GM12878 (cell line): Measurements from ENCODE around the gene DPYSL4. TPM values are rescaled to one million over a fixed set of nuclear protein-coding genes. Genes with fewer than 3 reads are reported as not detected.

Experiments used
- ATAC-seq: fragments of 200-7000 bp; cut with Tn5 transposase; 3 replicates; pipeline ENCODE4 v1.9.1; 2020; ENCODE audit warnings: mild to moderate bottlenecking, moderate library complexity
- BruUV-seq: library from RNA; stranded (reverse); fragments of 400-500 nt; replicated peaks from 2 replicates; lab custom pipeline; 2021; lab: Mats Ljungman, UMichigan
- CTCF ChIA-PET: fragments of 300-600 bp; sonication (Branson Sonifier 250); formaldehyde crosslinking; extraction: SDS; loops from one replicate; lab custom pipeline; 2021; ENCODE audit warnings: inconsistent platforms; lab: Yijun Ruan, JAX
- POLR2A ChIA-PET: fragments of 350-600 bp; formaldehyde crosslinking; extraction: SDS; loops from one replicate; lab custom pipeline; 2021; ENCODE audit warnings: inconsistent platforms; lab: Charles Lee
- RAD21 ChIA-PET: fragments of 300-600 bp; sonication (Branson Sonifier 250); formaldehyde crosslinking; loops from one replicate; lab custom pipeline; 2023; ENCODE audit warnings: antibody characterized with exemption; ENCODE audit not compliant: unreplicated experiment; lab: Charles Lee
- SMC1A ChIA-PET: fragments of 300-600 bp; sonication (Branson Sonifier 250); formaldehyde crosslinking; loops from one replicate; lab custom pipeline; 2023; ENCODE audit not compliant: unreplicated experiment, uncharacterized antibody; lab: Charles Lee
- DNase-seq: peaks from one replicate; pipeline ENCODE4 v3.0.0-alpha.2; 2011; ENCODE audit warnings: low read depth, low spot score
- FAIRE-seq: peaks from 3 replicates; lab custom pipeline; 2011; peaks lifted over from hg19 to GRCh38; lab: Jason Lieb, UNC
- H2AFZ ChIP-seq: 2 replicates; pipeline ENCODE4 v1.6.0; 2011; ENCODE audit warnings: low read depth, low read length, control low read depth; ENCODE audit not compliant: control insufficient read depth
- H3K27ac ChIP-seq: 2 replicates; pipeline ENCODE4 v1.5.1; 2011; ENCODE audit warnings: control low read depth; ENCODE audit not compliant: control insufficient read depth, insufficient read depth
- H3K27me3 ChIP-seq, 2 experiments: replicated peaks in 1 of 2; 2 replicates each; pipeline versions ENCODE4 v1.6.0 to v1.6.1; 2011; ENCODE audit warnings: low read length in 1 of 2; ENCODE audit not compliant: control insufficient read depth in 2 of 2, insufficient read depth in 2 of 2
- H3K36me3 ChIP-seq, 2 experiments: 2 replicates each; pipeline ENCODE4 v1.5.1; 2011; ENCODE audit warnings: low read length in 1 of 2; ENCODE audit not compliant: control insufficient read depth in 2 of 2, insufficient read depth in 2 of 2
- H3K4me1 ChIP-seq: 2 replicates; pipeline ENCODE4 v1.6.1; 2011; ENCODE audit warnings: mild to moderate bottlenecking, low read length, moderate library complexity, mixed read lengths; ENCODE audit not compliant: control insufficient read depth, insufficient read depth
- H3K4me2 ChIP-seq: 2 replicates; pipeline ENCODE4 v1.6.0; 2011; ENCODE audit warnings: control low read depth; ENCODE audit not compliant: control insufficient read depth, insufficient read depth
- H3K4me3 ChIP-seq: fragments of 200-600 bp; sonication (generic); 2 replicates; pipeline ENCODE4 v1.5.1; 2016
- H3K79me2 ChIP-seq: 2 replicates; pipeline ENCODE4 v1.6.0; 2011; ENCODE audit warnings: low read length; ENCODE audit not compliant: control insufficient read depth, insufficient read depth
- H3K9ac ChIP-seq: 2 replicates; pipeline ENCODE4 v1.8.0; 2011; ENCODE audit warnings: low read length, control low read depth, mixed read lengths; ENCODE audit not compliant: control insufficient read depth, insufficient read depth
- H3K9me3 ChIP-seq: replicated peaks from 3 replicates; pipeline ENCODE4 v1.5.1; 2011; ENCODE audit warnings: mild to moderate bottlenecking, low read length; ENCODE audit not compliant: control insufficient read depth, insufficient read depth
- H4K20me1 ChIP-seq: 2 replicates; pipeline ENCODE4 v1.6.0; 2011; ENCODE audit not compliant: control insufficient read depth, insufficient read depth
- BHLHE40 ChIP-seq, 2 experiments: fragments of 450-650 bp in 1 of 2; IDR thresholded peaks; 2 replicates each; pipeline ENCODE4 v1.6.1; 2011 to 2017; ENCODE audit warnings: low read depth in 2 of 2, borderline replicate concordance in 1 of 2, improper control_type of control experiment in 1 of 2, low read length in 1 of 2, mild to moderate bottlenecking in 1 of 2
- EGR1 ChIP-seq, 2 experiments: IDR thresholded peaks; 1 replicate in 1 of 2; 2 replicates in 1 of 2; pipeline ENCODE4 v1.6.1; 2011 to 2012; ENCODE audit warnings: low read depth in 2 of 2, low read length in 2 of 2, borderline replicate concordance in 1 of 2, mild to moderate bottlenecking in 1 of 2, moderate library complexity in 1 of 2
- EP300 ChIP-seq, 2 experiments: fragments of 150-350 bp in 1 of 2; IDR thresholded peaks; 2 replicates each; pipeline ENCODE4 v1.6.1; 2011 to 2012; ENCODE audit warnings: low read depth in 2 of 2, low read length in 2 of 2, borderline replicate concordance in 1 of 2, improper control_type of control experiment in 1 of 2, inconsistent platforms in 1 of 2; ENCODE audit not compliant: control insufficient read depth in 1 of 2
- MTA2 ChIP-seq: fragments of 450-650 bp; IDR thresholded peaks from 2 replicates; pipeline ENCODE4 v1.6.1; 2016; ENCODE audit warnings: low read depth, mild to moderate bottlenecking, moderate library complexity
- NFYB ChIP-seq: IDR thresholded peaks from 2 replicates; pipeline ENCODE4 v1.6.1; 2011; ENCODE audit warnings: low read depth, mild to moderate bottlenecking, low read length, improper control_type of control experiment, moderate library complexity; ENCODE audit not compliant: insufficient read depth
- RUNX3 ChIP-seq: IDR thresholded peaks from 2 replicates; pipeline ENCODE4 v1.6.1; 2012; ENCODE audit warnings: low read length, inconsistent platforms
- WGBS: methylation state at CpG from one replicate; pipeline ENCODE4 v1.1.6; 2016; ENCODE audit warnings: low lambda C conversion rate; ENCODE audit not compliant: insufficient replicate concordance, insufficient coverage; ENCODE audit errors: missing lambda C conversion rate; 5-methylcytosine and 5-hydroxymethylcytosine counted together
- in situ Hi-C: fragments of 300-500 bp; cut with MboI; formaldehyde crosslinking; loops from 9 replicates; pipeline ENCODE4 v1.14.3; 2018; ENCODE audit warnings: mixed read lengths
- intact Hi-C: fragments of 100-400 bp; cut with micrococcal nuclease; formaldehyde crosslinking; loops from one replicate; pipeline ENCODE4 v1.14.2; 2022; ENCODE audit not compliant: unreplicated experiment
- polyA plus RNA-seq, 11 experiments: library from polyadenylated mRNA; depleted of rRNA in 4 of 11; unstranded in 6 of 11; stranded (reverse) in 5 of 11; fragments of >200 nt; fragmentation: Nextera tagmentation in 4 of 11; fragmentation: Illumina TruSeq in 1 of 11; extraction: Ambion mirVana in 4 of 11; extraction: Trizol in 1 of 11; gene quantifications; 1 replicate in 1 of 11; 2 replicates in 10 of 11; pipeline versions ENCODE4 v1.2.1 to v1.2.3, GENCODE V29; 2011 to 2016; ENCODE audit warnings: inconsistent platforms in 2 of 11, missing spikeins in 2 of 11, low read depth in 1 of 11
- total RNA-seq, 4 experiments: library from RNA; depleted of rRNA in 3 of 4; stranded (reverse); fragments of >200 nt in 3 of 4; fragmentation: Illumina TruSeq in 1 of 4; extraction: Trizol in 1 of 4; gene quantifications; 2 replicates each; pipeline versions ENCODE4 v1.2.1 to v1.2.3, GENCODE V29; 2013 to 2021
- TF ChIP-seq, protein P1 (sequence below): fragments of 450-650 bp; IDR thresholded peaks from 2 replicates; pipeline ENCODE4 v1.6.1; 2017; ENCODE audit warnings: mild to moderate bottlenecking, moderate library complexity

The DPYSL4 gene
- total and polyA plus RNA-seq, 10 of the 15 experiments (the other 5 are each of a cell fraction or from before 2014, with no cell fraction given): 0.10 to 0.21 TPM; not detected in 8

DNA sequence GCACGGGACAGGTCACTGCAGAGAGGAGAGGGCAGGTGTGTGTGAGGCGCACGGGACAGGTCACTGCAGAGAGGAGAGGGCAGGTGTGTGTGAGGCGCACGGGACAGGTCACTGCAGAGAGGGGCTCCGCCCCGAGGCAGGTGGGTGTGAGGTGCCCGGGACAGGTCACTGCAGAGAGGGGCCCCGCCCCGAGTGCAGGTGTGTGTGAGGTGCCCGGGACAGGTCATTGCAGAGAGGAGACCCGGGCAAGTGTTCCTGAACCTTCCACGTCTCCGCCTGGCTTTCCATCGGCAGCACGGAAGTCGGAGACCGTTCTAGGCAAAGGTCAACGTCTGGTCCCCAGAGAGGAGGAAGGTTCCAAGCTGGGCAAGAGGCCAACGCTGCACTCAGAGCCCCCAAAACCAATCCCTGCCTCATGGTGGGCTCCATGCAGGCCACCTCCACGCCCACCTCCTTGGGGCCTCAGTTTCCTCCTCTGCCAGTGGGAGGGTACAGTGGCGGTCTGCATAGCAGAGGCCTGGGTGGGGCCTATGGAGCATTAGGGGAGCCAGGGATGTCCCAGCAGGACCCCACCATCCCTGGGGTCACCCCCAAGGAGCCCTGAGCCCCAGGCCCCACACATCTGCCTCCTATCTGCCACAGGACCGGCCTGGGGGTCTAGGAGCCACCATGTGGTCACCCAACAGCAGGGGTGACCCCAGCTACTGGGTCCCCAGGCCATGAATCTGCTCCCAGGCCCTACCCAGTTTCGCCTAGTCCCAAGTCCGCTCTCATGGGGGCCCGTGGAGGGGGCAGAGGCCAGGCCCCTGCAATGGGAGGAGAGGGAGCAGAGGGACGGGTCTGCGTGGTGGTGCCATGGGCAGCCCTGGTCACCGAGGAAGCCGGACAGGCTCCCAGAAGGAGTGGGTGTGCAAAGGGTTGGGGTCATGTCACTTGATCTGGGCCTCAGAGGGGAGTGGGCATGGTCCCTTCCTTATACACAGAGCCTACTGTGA is 64.0 kb downstream of the DPYSL4 start (continued):
- TF ChIP-seq, protein P1, sequence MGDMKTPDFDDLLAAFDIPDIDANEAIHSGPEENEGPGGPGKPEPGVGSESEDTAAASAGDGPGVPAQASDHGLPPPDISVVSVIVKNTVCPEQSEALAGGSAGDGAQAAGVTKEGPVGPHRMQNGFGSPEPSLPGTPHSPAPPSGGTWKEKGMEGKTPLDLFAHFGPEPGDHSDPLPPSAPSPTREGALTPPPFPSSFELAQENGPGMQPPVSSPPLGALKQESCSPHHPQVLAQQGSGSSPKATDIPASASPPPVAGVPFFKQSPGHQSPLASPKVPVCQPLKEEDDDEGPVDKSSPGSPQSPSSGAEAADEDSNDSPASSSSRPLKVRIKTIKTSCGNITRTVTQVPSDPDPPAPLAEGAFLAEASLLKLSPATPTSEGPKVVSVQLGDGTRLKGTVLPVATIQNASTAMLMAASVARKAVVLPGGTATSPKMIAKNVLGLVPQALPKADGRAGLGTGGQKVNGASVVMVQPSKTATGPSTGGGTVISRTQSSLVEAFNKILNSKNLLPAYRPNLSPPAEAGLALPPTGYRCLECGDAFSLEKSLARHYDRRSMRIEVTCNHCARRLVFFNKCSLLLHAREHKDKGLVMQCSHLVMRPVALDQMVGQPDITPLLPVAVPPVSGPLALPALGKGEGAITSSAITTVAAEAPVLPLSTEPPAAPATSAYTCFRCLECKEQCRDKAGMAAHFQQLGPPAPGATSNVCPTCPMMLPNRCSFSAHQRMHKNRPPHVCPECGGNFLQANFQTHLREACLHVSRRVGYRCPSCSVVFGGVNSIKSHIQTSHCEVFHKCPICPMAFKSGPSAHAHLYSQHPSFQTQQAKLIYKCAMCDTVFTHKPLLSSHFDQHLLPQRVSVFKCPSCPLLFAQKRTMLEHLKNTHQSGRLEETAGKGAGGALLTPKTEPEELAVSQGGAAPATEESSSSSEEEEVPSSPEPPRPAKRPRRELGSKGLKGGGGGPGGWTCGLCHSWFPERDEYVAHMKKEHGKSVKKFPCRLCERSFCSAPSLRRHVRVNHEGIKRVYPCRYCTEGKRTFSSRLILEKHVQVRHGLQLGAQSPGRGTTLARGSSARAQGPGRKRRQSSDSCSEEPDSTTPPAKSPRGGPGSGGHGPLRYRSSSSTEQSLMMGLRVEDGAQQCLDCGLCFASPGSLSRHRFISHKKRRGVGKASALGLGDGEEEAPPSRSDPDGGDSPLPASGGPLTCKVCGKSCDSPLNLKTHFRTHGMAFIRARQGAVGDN: no peak
- TF ChIP-seq, all 136 proteins: peak for 0

DNA sequence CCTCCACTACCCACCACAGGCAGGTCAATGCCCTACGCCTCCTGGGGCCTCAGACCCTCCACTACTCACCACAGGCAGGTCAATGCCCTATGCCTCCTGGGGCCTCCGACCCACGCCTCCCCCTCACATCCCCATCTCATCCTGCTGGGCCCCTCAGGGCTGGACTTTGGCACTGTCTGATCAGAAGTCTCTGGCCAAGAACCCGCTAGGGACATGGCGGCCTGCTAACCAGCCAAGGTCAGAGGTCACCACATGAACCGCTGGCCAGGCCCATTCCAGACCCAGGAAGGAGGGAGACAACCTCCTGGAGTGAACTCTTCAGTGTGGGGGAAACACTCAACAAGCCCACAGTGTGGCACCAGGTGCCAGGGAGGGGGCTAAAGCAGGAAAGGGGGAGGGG is 65.2 kb downstream of the DPYSL4 start:
- no peak for ATAC-seq
- ChIA-PET SMC1A (no interaction called here), RAD21 (no interaction called here), POLR2A (no interaction called here), CTCF (no interaction called here)
- Histone ChIP-seq H3K9me3 (no peaks in the 10 kb centered on the region), H4K20me1 (no peaks in the 10 kb centered on the region), H3K4me3 (no peak overlapping the region), H2AFZ (no peak overlapping the region), H3K9ac (no peak overlapping the region), H3K27me3 (no peaks in the 10 kb centered on the region), H3K4me2 (no peak overlapping the region), H3K4me1 (no peaks in the 10 kb centered on the region), H3K36me3 (no peaks in the 10 kb centered on the region), H3K27ac (no peak overlapping the region), H3K79me2 (no peaks in the 10 kb centered on the region)
- no peak for FAIRE-seq
- no TSS peak for BruUV-seq
- no peak for TF ChIP-seq MTA2
- TF ChIP-seq BHLHE40 (IDR thresholded peaks at IDR 0.05; ENCODE audit: borderline replicate concordance in 1 of 2, low read depth in 2 of 2, low read length in 1 of 2): no peak
- no peak for TF ChIP-seq EP300 (IDR thresholded peaks at IDR 0.05; ENCODE audit: borderline replicate concordance in 1 of 2, control insufficient read depth in 1 of 2, low read depth in 2 of 2, low read length in 2 of 2)
- no peak for TF ChIP-seq RUNX3
- no peak for TF ChIP-seq EGR1 (IDR thresholded peaks at IDR 0.05; ENCODE audit: borderline replicate concordance in 1 of 2, low read depth in 2 of 2, low read length in 2 of 2)
- no peak for TF ChIP-seq NFYB
- in situ Hi-C loops (no loop called here), intact Hi-C loops (no loop called here)
- DNase-seq: no peak
- 20% methylated on average over 6 of the region's 6 CpGs for WGBS
